ENCODE measurements around the gene NDUFS3.

NDUFS3 gene

GRCh38 chr11:47587039-47587716 lies 8.3 kb downstream of the NDUFS3 start:
- H3K27ac ChIP-seq: no peak overlapping the region
- TF ChIP-seq, protein P1, sequence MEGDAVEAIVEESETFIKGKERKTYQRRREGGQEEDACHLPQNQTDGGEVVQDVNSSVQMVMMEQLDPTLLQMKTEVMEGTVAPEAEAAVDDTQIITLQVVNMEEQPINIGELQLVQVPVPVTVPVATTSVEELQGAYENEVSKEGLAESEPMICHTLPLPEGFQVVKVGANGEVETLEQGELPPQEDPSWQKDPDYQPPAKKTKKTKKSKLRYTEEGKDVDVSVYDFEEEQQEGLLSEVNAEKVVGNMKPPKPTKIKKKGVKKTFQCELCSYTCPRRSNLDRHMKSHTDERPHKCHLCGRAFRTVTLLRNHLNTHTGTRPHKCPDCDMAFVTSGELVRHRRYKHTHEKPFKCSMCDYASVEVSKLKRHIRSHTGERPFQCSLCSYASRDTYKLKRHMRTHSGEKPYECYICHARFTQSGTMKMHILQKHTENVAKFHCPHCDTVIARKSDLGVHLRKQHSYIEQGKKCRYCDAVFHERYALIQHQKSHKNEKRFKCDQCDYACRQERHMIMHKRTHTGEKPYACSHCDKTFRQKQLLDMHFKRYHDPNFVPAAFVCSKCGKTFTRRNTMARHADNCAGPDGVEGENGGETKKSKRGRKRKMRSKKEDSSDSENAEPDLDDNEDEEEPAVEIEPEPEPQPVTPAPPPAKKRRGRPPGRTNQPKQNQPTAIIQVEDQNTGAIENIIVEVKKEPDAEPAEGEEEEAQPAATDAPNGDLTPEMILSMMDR (IDR thresholded peaks at IDR 0.05): no peak
- no peak for TF ChIP-seq ZFX (IDR thresholded peaks at IDR 0.05; ENCODE audit: borderline replicate concordance)

DNA sequence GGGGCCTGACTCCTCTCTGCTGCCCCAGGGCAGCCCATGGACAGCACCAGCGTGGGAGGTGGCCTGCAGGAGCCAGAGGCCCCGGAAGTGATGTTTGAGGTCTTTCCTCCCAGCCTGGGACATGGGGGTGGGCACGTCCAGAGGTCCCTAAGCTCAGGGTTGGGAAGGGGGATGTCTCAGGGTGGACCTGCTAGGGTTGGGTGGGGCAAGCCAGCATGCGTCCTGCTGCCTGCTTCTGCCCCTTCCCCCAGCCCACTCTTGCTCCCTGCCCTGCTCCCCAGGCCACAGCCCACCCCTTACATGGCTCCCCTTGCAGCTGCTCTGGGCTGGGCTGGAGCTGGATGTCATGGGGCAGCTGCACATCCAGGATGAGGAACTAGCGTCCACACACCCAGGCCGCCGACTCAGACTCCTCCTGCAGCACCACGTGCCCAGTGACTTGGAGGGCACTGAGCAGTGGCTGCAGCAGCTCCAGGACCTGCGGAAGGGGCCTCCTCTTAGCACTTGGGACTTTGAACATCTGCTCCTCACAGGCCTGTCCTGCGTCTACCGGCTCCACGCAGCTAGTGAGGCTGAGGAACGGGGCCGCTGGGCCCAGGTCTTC lies 9.0 kb downstream of the NDUFS3 start:
- no peak overlapping the region for H3K27ac ChIP-seq
- TF ChIP-seq, protein P1 (IDR thresholded peaks at IDR 0.05): no peak

DNA sequence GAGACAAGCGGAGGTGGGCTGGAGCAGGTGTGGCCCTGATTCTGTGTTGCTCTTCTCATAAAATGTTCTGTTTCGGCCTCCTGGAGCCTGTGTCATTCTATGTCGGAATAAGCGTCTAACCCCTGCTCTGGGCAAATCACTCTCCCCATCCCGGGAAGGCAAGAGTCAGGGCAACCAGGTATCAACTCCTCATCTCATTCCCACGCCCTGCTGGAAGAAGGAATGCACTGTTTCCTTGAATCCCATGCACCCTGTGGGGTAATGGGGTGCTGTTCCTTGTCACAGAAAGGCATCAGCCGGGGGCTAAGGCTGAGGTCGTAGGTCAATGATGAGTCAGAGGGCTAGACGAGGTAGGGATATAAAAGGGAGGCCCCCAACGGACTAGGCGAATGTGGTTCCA lies 10.2 kb downstream of the NDUFS3 start:
- TF ChIP-seq, protein P1 (IDR thresholded peaks at IDR 0.05): no peak
- no peak for TF ChIP-seq ZFX (IDR thresholded peaks at IDR 0.05; ENCODE audit: borderline replicate concordance)
- H3K27ac ChIP-seq: no peak overlapping the region

- H3K27ac ChIP-seq: no peak overlapping the region
- TF ChIP-seq ZFX (IDR thresholded peaks at IDR 0.05; ENCODE audit: borderline replicate concordance): no peak
- TF ChIP-seq, protein P1 (IDR thresholded peaks at IDR 0.05): no peak
Observed at GRCh38 chr11:47589584-47589976, 10.7 kb downstream of the NDUFS3 start.

DNA sequence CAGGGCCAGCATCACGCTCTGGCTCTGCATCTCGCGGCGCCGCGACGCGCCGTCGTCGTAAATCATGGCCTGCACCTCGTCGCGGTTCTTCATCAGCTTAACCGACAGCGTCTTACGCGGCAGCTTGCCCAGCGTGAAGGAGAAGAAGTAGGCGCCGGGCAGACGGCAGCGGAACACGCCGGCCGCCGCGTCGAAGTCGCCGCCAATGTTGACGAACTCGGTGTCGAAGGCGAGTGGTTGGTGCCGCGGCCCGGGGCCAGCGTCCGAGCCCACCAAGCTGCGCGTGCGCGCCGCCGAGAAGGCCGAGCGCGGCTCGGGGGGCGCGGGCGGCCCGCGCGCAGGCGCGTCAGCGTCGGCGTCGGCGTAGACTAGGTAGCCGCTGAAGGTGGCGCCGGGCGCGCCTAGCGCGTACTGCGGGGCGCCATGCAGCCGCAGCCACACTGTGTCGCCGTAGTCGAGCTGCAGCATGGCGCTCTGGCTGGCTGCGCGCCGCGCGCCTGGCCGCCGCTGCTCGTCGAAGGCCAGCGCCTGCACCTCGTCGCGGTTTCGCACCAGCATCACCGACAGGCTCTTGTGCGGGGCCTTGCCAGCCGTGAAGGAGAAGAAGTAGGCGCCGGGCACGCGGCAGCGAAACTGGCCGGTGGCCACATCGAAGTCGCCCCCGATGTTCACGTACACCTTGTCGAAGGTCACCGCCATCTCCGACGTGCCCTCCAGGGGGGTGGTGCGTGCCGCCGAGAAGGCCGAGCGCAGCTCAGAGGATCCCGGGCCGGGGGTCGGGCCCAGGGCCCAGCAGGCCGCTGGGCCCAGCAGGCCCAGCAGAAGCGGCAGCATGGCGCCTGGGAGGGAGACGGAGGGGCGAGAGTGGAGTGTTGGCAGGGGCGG lies 11.3 kb downstream of the NDUFS3 start:
- H3K27ac ChIP-seq: no peak overlapping the region
- no peak for TF ChIP-seq ZFX (IDR thresholded peaks at IDR 0.05; ENCODE audit: borderline replicate concordance)
- TF ChIP-seq, protein P1 (IDR thresholded peaks at IDR 0.05): no peak

- TF ChIP-seq ZFX (IDR thresholded peaks at IDR 0.05; ENCODE audit: borderline replicate concordance): no peak
- TF ChIP-seq, protein P1 (IDR thresholded peaks at IDR 0.05): no peak
- H3K27ac ChIP-seq: no peak overlapping the region
Observed at GRCh38 chr11:47591764-47592163, 12.9 kb downstream of the NDUFS3 start.
